ENCODE measurements around the gene USP40.

USP40 gene

DNA sequence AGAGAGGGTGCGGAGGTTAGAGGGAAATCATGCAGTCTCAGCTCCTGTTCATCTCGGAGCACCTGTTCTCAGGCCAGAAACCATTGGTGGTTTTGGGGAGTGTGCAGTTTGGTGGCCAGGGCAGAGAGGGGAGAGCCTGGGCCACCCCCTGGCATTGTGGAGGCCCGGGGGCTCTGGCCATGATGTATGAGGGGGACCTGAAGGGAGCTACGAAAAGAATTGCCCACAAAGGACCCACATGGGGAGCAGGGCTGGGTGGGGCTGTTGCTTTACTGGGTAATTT, 124.6 kb downstream of the USP40 start:
- no peak for DNase-seq

DNA sequence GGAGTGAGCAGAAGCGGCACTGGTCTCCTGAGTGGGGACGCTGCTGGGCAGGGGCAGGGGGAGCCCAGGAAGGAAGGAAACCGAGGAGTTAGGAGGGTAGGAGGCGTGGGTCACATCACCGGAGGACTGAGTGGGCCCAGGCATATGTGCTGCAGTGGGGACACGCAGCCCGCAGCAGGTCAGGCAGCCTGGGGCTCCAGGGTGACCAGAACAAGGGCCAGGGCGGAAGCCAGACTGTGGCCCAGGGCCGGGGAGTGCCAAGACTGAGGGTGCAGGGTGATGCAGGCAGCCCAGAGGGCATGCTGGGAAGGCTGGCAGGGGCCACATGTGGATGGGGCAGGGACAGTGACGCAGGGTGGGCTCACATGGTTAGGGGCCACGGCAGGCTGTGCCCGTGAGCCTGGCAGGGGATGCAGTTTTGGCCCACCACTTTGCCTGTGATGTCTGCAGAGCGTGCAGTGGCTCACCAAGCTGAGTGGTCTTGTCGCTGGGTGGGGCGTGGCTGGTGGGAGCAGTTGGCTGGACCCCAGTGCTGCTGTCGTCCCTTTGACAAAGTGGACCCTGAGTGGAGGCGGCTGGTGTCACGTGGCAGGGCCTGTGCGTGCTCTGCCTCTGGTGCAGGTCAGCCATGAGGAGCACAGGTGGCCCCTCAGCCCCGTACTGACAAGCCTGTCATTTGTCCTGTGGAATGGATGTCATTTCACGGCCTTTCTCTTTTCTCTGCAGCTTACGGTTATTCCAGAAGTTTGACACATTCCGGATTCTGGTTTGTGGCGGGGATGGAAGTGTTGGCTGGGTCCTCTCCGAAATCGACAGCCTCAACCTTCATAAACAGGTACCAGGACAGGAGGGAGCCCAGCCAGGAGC, 125.2 kb downstream of the USP40 start:
- DNase-seq = no peak

DNA sequence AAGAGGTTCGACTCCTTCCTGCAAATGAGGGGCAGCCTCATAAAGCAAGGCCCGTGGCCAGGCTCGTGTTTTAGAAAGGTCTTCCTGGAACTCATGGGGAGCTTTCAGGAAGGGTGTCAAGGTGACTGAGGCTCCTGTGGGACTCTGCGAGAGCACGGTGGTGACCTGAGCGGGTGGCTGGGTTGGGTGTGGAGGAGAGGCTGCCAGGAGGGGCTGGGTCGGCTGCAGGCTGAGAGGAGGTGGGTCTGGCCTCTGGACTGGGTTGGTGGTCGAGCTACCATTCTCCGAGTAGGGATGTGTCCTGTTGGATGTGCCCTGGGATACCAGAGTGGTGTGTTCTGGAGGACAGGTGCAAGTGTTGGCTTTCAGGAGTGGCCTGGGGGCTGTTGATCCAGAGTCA, 125.9 kb downstream of the USP40 start:
- DNase-seq = no peak

DNA sequence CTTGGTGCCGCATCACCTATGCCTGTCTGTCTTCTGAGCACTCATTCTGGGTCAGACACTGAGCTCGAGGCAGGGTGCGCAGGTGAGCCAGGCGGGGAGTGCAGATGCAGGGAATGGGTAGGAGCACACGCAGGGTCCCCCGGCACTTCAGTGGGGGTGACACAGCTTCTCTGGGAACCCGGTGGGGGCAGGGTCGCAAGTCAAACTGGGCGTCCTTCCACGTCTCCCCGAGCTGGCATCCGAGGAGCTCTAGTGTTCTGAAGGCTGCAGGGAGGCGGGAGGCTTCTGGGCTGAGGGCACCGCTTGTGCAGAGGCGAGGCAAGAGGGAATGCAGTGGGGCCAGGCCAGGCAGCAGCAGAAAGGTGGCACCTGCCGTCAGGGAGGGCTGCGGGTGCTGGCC, 126.3 kb downstream of the USP40 start:
- DNase-seq = no peak

DNA sequence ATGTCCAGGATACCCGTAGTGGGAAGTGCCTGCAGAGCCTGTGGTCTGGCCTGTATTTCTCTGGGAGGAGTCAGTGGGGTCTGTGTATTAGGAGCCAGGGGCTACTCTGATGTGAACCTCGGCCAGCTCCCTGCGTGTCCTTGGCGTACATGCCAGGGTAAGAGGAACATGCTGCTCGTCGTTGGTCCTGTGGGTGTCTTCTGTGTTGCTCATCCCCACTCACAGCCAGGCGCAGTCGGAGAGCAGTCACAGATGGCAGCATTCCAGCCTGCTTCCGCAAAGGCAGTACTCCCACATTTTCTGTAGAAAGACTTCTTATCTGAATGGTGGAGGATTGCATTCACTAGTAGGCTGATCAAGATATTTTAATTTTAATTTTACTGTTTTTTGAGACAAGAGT, 127.4 kb downstream of the USP40 start:
- DNase-seq = no peak

DNA sequence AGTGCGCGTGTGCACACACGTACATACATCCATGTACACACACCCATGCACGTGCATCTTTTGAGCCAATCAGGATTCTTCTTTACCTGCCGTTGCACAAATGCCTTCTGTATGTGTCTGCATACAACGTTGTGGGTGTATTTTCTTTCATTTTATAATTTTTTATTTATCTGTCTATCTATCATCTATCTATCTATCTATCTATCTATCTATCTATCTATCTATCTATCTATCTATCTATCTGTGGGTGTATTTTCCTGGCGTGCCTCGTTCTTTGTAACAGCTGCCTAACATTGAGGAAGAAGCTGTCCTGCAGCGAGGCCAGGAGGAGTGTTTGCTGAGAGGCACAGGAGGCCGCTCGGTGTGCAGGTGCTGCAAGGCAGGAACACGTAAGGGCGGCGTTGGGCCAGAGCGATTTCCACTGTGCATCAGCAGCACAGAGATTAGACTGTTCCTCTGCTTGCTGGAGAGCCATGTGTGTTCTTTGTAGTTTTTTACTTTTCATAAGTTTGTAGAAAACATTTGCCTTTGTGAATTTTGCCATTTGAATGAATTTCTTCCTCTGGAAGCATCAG, 127.9 kb downstream of the USP40 start:
- DNase-seq = no peak

DNA sequence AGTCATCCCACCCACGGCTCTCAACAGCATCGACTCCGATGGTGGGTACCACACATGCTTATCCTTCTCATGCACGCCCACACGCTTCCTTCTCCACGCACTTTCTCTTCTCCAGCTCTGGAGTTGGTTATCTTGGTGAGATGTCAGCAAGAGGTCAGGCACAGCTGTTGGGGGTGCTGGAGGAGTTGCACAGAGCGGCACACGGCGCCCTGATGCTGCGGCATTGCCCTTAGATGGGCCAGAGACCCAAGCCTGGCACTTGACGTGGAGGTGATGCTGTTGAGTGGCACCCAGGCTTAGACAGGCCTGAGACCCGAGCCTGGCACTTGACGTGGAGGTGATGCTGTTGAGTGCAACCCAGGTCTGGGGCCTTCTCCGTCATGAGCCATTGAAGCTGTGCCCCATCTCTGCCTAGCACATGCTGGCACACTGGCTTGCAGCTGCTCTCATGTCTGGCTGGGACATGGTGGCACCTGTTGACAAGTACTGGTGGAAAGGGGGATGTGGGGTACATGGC, 129.1 kb downstream of the USP40 start:
- DNase-seq = no peak

DNA sequence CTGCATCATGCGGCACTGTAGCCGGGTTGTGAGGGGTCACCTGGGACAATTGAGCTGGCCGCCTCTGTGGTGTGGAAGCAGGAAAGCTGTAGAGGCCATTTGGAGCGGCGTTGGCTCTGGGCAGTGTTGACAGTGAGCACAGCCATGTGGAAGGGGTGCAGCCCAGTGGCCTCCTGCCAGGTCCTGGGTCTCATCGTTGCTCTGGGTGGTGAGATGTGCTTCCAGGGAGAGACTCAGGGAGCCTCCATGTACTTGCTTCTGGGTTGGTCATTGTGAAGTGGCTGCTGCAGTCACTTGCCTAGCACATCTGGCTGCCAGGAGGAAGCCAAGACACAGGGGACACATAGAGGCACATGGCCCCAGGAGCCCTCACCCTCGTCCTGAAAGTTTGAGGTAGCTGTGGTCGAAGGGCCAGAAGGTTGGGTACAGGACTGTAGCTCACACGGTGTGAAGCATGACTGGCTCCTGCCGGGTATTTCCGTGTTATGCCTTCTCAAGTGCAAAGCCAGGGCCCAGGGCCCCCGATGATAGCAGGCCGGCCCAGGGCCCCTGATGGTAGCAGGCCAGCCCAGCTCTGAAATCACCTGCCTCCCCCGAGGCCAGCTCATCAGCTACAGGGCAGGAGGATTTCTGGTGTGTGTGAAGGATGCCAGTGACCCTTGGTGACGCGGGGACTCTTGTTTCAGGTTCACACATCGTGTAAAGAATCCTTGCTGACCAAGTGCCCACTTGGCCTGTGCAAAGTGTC, 129.7 kb downstream of the USP40 start:
- DNase-seq = no peak

DNA sequence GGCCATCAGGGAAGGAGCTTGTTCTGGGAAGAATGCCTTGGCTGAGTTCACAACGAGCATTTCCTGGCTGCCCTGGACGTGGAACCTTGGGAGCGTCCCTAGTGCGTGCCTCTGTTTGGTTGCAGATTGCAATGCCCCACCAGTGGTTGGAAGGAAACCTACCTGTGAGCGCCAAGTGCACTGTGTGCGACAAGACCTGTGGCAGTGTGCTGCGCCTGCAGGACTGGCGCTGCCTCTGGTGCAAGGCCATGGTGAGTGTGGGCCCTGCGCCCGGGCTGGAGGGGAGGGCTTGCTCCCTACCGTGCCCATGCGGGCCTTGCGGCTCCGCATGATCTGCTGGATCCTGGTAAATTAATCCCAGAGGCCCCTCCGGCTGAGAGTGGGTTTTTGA, 130.4 kb downstream of the USP40 start:
- no peak for DNase-seq

DNA sequence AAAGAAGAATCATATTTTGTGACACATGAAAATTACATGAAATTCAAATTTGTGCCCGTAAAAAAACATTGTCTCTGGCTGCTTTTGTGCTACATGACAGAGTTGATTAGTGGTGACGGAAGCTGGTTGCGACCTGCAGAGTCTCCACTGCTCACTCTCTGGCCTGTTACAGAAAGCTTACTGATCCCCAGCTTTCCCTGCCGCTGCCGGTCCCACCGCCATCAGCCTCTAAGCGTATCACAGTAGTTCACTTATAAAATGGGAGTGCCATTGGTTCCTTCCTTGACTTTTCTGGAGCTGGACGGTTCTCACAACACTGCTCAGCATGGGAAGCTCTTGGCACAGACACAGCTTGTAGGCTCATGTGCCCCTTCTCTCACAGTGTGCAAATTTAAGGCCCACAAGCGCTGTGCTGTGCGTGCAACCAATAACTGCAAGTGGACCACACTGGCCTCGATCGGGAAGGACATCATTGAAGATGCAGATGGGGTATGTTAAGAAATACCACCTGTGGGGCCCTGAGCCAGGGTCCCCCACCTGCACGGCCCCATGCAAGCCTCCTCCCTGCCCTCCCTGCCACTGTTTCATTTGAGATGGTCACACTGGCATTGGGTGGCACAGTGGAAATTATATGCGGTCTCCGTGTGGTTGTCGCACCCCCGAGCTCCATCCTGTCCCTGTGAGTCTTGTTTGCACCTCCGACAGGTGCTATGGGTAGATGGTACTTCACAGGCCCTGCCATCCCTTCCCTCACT, 131.0 kb downstream of the USP40 start:
- no peak for DNase-seq

DNA sequence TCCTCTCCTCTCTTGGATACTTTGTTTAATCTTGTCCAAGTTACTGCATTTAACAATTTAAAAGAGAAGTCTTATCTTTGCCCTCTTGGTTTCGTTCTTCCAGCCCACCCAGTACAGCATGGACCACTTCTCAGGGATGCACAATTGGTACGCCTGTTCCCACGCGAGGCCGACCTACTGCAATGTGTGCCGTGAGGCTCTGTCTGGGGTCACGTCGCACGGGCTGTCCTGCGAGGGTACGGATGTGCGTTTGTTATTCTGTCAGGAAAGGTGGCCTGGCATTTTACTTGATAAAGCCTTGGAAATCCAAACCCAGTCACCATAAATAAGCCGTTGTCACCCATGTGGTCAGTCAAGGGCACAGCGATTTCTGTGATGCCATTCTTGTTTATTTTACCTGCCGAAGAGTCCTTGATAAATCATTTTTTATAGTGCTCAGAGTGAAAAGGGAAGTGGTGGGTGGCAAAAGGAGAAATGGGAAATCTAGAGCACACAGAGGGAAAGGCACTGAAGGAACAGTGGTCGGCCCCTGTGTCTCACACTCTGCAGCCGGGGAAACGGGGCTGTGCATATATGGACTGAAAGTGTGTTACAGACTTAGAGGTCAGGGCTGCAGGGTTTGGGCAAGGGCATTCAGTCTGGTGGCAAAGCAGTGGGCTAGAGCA, 131.8 kb downstream of the USP40 start:
- no peak for DNase-seq

DNA sequence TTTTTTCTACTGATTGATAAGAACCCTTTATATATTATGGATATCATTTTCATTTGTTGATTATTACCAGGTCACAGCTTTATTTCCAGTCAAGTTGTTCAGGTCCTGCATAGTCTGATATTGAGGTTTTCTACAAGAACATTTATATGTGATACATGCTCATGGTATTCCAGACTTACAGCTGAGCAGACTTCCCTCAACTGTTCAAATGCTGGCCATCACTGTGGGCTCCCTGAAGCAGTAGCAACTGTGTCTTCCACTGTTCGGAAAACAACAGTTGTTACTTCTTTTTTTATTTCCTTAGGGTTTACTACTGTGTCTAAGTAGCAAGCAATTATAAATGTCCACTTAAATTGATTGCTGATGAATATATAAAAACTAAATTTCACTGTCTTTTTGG, 132.8 kb downstream of the USP40 start:
- DNase-seq = no peak

DNA sequence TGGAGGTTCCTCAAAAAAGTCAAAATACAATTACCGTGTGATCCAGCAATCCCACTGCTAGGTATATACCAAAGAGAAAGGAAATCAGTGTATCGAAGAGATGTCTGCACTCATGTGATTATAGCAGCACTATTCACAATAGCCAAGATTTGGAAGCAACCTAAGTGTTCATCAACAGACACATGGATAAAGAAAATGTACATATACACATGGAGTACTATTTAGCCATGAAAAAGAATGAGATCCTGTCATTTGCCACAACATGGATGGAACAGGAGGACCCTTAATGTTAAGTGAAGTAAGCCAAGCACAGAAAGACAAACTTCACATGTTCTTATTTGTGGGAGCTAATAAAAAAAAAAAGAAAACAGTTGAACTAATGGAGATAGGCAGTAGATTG, 133.6 kb downstream of the USP40 start:
- no peak for DNase-seq

DNA sequence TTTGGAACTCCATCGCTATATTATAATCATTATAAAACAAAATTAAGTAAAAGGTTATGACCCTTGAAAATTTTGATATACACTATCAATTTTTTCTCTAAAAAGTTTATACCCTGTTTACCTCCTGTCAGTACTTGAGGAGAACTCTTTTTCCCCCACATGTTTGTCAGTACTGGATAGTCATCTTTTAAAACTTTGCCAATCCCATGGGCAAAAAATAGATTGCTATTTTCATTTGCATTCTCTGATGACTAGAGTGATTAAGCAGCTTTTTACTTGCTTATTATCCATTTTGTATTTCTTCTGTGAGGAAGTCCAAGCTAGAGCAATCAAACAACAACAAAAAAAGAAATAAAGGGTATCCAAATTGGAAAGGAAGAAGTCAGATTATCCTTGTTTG, 135.9 kb downstream of the USP40 start:
- no peak for DNase-seq

DNA sequence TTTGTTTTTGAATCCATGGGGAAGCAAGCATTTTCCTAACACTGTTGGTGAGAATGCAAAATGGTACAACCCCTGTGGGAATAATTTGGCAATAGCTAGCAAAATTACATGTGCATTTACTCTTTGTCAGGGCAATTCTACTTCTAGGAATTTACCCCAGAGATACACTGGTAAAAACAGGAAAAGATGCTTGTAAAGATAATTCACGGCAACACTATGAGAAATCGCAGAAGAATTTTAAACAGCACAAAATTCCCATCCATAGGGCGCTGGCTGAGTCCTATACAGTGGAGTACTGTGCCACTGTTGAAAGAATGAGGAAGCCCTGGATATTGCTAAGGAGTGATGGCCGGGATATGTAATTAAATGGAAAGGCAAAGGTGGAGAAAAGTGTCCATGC, 136.5 kb downstream of the USP40 start:
- DNase-seq = no peak

DNA sequence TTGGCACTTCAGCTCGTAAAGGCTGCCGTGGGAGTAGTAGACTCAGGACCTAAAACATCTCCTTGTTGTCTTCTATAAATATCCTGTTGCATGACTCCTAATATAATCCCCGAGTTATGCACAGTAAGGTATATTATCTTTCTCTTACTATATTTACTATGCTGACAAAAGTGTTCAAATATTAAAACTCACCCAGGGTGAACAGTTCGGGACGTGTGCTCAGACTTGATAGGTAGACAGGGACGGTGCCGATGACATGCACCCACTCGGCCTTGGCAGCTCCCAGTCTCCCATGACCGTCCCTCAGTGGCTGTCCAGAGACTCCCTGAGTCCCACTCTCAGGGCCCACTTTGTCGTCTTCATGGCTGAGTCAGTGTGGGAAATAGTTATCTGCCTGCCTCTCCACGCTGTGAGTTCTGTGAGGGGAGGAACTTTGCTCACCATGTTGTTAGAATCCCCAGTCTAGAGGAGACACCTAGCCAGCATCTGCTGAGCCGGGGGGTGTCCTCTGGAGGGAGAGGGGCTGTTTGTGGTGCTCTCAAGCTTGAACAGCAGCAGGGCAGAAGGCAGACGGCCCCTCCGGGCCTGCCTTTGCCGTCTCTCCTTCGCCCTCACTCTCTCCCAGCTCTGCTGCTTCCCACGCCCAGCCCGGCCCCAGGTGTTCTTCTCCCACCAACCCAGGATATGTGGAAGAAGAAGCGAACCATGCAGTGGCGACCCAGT, 137.2 kb downstream of the USP40 start:
- DNase-seq = no peak

DNA sequence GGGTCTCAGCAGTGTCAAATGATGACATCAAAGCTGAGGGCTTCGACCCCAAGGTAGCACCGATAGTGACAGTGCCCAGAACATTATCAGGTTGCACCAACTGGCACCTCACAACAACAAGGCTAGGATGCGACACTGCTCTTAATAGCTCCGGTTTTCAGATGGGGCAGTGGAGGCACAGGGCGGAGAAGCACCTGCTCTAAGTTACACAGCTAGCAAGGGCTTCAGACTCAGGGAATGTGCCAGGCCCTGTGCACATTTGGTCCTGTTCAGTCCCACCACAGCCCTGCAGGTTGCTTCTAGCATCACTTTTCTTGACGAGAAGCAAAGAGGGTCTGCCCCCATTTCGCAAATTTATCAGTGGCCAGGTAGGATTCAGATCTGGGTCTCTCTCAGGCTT, 138.1 kb downstream of the USP40 start:
- no peak for DNase-seq

DNA sequence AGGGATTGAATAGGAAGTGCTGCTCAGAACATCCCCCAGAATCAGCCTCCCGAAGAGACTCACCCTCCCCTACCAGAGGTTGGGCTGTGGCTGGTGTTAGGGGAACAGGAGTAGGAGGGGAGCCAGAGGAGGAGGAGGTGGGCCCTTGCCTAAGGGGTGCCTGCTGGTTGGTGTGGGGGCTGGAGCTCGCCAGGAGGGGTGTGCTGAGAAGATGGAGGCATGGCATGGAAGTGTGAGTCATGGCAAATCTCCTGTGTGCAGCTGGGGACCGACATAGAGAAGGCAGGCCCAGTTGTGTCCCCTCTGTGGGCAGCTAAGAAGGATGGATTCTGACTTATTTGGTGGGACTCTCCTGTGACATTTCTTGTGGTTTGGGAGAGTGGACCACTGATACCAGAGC, 138.6 kb downstream of the USP40 start:
- DNase-seq = no peak

DNA sequence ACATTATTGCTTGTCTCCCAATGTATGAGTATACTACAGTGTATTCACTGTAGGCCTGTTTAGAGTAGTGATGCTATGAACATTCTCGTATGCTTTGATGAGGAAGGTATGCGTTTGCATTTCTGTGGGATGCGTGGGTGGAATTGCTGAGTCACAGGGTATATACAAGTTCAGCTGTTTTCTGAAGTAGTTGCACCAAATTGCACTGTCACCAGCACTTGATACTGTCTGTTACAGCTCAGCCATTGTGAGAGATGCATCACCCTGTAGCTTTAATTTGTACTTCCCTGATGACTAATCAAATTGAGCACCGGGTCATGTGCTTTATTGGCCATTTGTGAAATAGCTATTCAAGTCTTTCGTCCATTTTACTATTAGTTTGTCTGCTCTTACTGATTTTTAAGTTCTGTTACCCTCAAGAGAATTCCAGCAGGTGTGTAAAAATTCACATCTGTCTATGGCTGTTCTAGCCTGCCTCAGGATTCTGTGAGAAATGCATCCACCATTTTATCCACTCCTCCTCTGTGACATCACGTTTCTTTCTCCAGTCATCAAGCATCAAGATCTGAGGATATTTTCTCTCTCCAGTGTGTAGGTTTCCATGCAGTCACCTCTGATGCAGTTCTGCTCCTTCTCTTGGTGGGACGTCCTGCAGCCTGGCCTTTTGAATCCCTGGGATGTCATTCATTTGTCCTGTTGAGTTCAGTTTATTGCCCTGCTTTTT, 139.8 kb downstream of the USP40 start:
- no peak for DNase-seq

All from NCI-H1417 treated with DMSO at 0.1 percent for 48 hours (cell line).